T follicular helper cell (primary cell): Measurements from ENCODE around the gene JARID2.

Experiments used
- DNase-seq: peaks from one replicate; pipeline ENCODE4 v3.0.0-alpha.2; 2020; ENCODE audit warnings: low read depth

JARID2 gene

DNA sequence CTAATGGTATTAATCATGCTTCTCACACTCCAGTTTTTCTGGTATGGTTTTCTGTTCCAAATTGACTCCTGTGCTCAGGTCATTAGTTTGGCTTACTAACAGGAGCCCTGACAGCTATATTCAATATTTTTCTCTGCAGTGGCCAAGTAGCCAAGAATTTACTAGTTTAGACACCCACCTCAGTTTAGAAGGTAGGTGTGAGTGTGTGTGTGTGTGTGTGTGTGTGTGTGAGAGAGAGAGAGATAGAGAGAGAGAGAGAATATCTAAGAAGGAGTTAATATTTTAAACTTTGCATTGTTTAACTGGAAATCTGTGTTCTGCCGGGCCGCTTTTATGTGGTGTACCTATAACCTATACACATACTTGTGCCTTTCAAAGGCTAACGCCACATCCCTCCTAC, 18.5 kb downstream of the JARID2 start:
- no peak for DNase-seq

GRCh38 chr6:15264902-15265761, 19.3 kb downstream of the JARID2 start:
- no peak for DNase-seq

- no peak for DNase-seq
Observed at GRCh38 chr6:15265787-15266186, 19.9 kb downstream of the JARID2 start.

DNA sequence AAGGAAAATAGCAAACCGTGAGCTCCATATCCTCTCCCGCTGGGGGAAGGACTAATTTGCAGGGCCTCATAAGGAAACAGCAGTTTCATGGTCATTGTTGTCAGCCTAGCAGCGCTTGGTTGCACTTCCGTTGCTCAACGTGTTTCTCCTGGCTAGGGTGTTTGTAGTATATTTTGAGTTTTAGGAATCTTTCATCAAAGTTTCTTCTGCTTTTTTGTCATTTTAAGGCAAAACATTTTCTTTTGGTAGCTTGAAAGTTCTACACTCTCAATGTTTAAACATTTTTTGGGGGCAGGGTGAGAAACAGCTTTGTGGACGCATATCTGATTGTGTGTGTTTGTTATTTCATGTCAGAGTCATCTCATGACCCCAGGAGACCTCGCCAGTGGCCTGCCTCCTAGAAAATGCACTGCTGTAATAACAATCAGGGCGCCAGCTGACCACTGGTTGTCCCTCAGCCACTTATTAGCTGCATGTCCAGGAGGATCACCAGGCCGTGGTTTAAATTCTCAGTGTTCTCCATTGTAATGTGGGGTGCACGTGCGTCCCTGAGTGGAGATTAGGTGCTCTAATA, 20.6 kb downstream of the JARID2 start:
- no peak for DNase-seq

DNA sequence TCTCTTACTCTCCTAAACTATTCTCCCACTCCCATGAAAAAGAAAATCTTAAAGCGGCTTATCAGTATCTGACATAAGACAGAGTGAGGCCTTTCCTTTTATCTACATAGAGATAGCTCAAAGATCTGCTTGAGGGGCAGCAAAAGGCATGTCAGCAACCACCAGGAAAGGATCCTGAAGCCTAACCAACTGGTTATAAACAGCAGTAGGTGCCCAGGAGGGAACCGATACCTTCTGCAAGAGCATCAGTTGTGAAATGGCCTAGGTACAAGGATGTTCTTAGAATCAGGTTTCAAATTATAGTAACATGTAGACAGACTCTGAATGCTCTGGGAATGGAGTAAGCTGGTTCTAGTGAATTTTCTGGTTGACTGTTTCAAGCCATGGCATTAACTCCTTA, 21.4 kb downstream of the JARID2 start:
- DNase-seq: no peak

GRCh38 chr6:15268137-15268908, 22.5 kb downstream of the JARID2 start:
- no peak for DNase-seq

- DNase-seq: no peak
Observed at GRCh38 chr6:15269011-15269410, 23.1 kb downstream of the JARID2 start.

- no peak for DNase-seq
Observed at GRCh38 chr6:15269619-15270018, 23.8 kb downstream of the JARID2 start.

- DNase-seq: no peak
Observed at GRCh38 chr6:15270402-15270801, 24.5 kb downstream of the JARID2 start.

- no peak for DNase-seq
Observed at GRCh38 chr6:15272562-15272961, 26.7 kb downstream of the JARID2 start.

GRCh38 chr6:15274692-15275387, 29.0 kb downstream of the JARID2 start:
- DNase-seq: no peak

DNA sequence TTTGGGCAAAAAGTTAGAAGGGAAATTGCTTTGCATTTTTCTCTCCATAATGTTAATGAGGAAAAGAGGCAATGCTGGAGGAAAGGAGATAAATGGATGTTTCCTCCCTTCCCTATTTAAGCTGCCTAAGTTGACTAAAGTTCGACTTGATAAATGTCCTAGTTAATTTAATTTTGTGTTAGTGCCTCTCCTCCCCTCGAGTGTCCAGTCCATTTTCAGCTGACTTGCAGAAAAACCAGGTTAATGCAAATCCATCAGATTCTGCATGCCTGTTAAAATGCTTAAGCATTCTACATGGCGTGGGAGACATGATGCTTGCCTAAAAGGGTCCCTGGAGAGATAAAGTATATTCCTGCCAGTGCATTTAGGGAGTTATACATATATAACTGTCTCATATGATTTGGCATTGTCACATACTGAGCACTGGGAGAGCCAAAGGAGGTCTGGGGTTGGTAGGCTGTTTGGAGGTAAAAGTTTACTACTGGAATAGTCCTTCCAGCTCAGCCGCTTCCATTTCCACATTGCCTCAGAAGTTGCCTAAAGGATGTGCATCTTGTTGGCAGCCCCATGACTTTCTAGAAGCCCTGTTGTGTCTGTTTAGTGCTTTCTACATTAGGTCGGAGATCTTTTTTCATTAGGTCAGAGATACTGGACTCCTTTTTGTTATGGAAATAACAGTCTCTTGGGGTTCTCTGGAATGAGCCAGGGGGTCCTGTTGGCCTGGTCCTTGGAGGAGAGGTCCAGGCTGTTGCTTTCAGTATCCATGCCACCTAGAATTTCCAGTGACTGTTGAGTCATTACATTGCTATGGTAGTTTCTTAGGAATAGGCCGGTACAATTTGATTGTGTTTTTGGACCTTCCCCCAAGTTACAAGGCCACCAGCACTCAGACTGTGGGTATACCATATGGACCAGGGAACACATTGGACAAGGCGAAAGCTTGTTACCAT, 30.4 kb downstream of the JARID2 start:
- DNase-seq: no peak

- DNase-seq: no peak
Observed at GRCh38 chr6:15279047-15279661, 33.3 kb downstream of the JARID2 start.

DNA sequence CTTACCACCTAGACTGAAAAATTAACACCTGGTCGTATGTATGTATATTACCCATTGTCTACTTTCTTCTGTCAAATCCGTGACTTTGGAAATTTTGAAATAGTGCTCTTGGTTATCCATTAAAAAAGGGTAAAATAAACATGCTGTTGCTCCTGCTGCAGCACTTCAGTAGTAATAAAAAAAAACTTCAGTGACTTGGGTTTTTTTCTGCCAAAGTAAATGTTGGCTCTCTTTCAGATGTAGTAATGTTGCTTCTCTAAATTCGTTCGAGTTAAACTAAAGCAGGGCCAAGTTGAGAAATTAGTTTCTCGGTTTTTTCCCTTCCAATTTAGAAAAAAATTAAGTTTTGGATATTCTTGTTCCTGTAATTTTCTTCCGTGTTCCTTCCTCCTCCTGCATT, 34.2 kb downstream of the JARID2 start:
- DNase-seq: no peak

- no peak for DNase-seq
Observed at GRCh38 chr6:15280961-15281360, 35.1 kb downstream of the JARID2 start.

- DNase-seq: no peak
Observed at GRCh38 chr6:15282334-15282733, 36.5 kb downstream of the JARID2 start.

DNA sequence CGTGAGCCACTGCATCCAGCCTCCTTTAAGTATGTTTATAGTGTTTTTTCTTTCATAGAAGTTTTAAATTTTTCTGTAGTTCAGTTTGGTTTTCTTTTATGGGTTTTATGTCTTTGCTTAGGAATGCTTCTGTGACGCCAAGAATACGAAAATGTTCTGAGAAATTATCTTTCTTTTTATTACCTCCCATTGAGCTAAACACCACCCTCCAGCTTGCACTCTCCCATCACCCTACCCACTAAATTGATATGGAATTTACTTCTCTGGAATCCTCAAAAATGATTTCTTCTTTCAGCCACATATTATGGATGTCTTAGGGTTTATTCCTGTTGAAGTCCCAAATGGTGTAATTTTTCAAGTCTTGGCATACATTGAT, 38.1 kb downstream of the JARID2 start:
- DNase-seq: no peak

GRCh38 chr6:15284743-15285142, 38.9 kb downstream of the JARID2 start:
- DNase-seq: no peak

DNA sequence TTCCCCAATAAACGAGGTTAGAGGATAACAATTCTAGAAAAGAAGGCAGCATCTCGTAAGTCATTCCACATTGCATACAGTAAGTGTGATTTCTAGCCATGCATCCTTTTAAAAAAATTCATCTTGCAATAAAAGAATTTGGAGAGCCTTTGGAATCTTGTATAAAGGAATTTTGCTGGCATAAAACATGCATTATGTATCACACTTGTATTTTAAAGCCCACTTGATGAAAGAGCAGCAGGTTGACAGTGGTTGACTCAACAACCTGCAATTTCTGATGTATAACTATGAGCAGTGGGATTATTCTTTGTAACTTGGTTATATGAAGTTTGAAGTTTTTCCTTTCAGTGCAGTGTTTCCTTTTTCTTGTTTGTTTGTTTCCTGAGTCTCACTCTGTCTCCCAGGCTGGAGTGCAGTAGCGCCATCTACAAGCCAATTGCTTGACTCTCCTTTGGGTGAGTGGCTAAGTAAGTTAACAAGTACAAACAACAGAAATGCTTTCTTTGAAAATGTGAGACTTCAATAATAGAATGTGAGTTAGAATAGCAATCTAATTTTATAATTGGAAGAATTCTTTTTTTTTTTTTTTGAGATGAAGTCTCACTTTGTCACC, 39.9 kb downstream of the JARID2 start:
- DNase-seq: no peak

GRCh38 chr6:15287670-15288375, 42.0 kb downstream of the JARID2 start:
- DNase-seq: no peak
